Peyer's patch (tissue), 4 donors: ENCODE data around the gene AZU1.
"Not testable (repeated sequence)": the region's sequence is repeated elsewhere in the genome, so short reads cannot be mapped to it uniquely, and the experiment has no call there.

Source experiments
- CTCF ChIP-seq, 6 experiments: fragments of 450-650 bp in 4 of 6; fragments of 200-600 bp in 2 of 6; sonication (generic) in 1 of 6; IDR thresholded peaks; one replicate each; pipeline ENCODE4 v1.5.1; 2017 to 2019; ENCODE audit warnings: antibody characterized with exemption in 6 of 6, mild to moderate bottlenecking in 3 of 6, moderate library complexity in 1 of 6
- POLR2A ChIP-seq, 2 donors: fragments of 450-650 bp; IDR thresholded peaks; one replicate each; pipeline ENCODE4 v1.5.1; 2017; ENCODE audit warnings: antibody characterized with exemption in 2 of 2, mild to moderate bottlenecking in 2 of 2, moderate library complexity in 2 of 2

- TF ChIP-seq CTCF, POLR2A (IDR thresholded peaks at IDR 0.05): not testable (repeated sequence)
Measured at GRCh38 chr19:853614-854220, 26.1 kb downstream of the AZU1 start.
